NCI-H128 (cell line): ENCODE results near the gene ASPRV1.

Source experiments
- DNase-seq: peaks from one replicate; lab custom pipeline; 2025; ENCODE audit not compliant: unreplicated experiment; lab: John Stamatoyannopoulos, UW

Gene ASPRV1

GRCh38 chr2:69943843-69944525 lies 17.4 kb downstream of the ASPRV1 start:
- no peak for DNase-seq

GRCh38 chr2:69943000-69943842 lies 18.2 kb downstream of the ASPRV1 start:
- DNase-seq: no peak

DNA sequence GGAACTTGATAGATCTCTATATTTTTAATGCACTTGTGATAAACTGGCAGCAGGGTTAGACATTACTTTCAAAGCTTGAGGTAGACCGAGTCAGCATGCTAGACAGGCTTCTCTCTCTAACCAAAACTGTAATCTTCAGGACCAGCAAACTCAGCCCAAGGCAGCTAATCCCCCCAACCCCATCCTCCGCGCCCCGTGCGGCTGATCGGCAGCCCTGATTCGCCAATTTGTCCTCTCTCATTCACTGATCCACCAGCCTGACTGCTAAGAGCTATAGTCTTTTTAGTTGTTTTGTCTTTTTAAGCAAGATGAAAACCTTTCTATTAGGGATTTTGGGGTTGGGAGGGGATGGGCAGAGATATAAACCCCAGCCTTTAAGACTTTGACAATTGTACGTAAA lies 20.7 kb downstream of the ASPRV1 start:
- DNase-seq: no peak

GRCh38 chr2:69939722-69940121 lies 21.7 kb downstream of the ASPRV1 start:
- no peak for DNase-seq

DNA sequence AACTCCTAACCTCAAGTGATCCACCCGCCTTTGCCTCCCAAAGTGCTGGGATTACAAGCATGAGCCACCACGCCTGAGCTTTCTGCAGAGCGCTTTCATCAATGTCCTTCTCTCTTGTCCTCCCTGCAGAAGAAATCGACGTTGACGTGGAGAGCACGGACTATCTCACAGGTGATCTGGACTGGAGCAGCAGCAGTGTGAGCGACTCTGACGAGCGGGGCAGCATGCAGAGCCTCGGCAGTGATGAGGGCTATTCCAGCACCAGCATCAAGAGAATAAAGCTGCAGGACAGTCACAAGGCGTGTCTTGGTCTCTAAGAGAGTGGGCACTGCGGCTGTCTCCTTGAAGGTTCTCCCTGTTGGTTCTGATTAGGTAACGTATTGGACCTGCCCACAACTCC lies 23.5 kb downstream of the ASPRV1 start:
- no peak for DNase-seq

GRCh38 chr2:69936906-69937305 lies 24.5 kb downstream of the ASPRV1 start:
- DNase-seq: no peak

- no peak for DNase-seq
These were observed 26.4 kb downstream of the ASPRV1 start for GRCh38 chr2:69935011-69935410.

DNA sequence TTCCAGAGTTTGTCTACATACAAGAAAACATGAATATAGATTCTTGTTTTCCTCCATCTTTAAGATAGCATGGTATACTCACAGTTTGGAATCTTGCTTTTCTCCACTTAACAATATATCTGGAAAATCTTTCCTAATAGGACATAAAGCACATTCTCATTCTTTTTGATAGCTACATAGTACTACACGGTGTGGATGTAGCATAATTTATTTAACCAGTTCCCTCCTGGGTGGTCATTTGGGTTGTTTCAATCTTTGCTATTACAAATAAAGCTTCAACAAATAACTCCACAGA lies 26.9 kb downstream of the ASPRV1 start:
- no peak for DNase-seq

DNA sequence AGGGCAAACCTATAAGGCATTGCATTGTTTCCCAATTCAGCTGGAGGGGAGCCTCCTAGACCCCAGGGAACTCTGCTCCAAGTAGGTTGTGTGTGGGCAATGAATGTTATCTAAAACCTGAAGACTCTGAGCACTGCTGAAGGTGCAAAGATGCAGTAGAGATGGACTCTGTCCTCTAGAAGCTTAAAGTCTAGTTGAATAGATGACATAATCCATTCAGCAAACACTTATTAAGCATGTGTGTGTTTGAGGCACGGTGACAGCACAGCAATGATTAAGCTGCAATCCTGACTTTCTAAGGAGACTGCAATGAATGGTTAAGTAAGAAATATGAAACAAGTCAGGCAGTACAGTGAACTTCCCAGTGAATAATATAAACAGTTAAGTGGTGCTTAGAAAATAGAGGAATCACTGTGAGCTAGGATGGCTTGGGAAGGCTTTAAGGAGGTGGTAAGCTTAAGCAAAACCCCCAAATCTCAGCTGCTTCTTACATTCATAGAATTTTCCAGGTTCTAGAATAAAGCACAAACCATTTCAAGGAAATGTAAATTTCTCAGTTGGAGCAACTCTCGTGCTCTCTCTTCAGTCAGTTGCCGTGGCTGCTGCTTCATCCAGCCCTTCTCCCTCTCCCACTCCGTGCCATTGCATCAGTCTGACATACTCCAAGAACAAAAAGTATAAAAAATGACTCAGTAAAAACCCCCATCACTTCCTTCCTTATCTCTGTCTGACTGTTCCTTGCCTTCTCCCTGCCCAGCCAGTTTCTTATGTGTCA lies 27.4 kb downstream of the ASPRV1 start:
- no peak for DNase-seq

DNA sequence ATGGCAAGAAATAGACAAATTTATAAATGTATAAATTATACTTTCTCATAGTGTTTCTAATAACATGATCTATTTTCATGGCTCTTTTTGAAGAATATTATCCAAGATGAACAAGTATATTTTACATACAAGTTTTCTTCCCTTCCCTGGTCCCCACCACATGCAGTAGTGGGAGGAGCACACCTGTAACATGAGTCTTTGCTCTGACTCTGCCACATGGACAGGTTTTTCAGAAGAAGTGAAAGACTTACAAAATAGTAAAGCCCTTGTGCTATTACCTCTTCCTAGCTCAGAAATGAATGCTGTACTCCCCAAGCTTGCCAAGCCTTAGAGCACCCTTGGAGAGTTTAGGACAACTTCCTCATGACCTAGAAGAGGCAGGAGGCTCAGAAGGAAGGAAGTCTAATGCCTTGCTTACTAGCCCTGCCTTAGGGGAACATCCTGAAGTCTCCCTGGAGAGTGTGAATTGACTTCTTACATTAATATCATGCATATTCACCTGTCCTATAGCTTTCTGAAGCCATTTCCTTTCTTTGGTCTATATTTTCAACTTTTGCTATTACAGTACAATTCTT lies 28.1 kb downstream of the ASPRV1 start:
- DNase-seq: no peak

- no peak for DNase-seq
These were observed 28.9 kb downstream of the ASPRV1 start for GRCh38 chr2:69932596-69932922.

DNA sequence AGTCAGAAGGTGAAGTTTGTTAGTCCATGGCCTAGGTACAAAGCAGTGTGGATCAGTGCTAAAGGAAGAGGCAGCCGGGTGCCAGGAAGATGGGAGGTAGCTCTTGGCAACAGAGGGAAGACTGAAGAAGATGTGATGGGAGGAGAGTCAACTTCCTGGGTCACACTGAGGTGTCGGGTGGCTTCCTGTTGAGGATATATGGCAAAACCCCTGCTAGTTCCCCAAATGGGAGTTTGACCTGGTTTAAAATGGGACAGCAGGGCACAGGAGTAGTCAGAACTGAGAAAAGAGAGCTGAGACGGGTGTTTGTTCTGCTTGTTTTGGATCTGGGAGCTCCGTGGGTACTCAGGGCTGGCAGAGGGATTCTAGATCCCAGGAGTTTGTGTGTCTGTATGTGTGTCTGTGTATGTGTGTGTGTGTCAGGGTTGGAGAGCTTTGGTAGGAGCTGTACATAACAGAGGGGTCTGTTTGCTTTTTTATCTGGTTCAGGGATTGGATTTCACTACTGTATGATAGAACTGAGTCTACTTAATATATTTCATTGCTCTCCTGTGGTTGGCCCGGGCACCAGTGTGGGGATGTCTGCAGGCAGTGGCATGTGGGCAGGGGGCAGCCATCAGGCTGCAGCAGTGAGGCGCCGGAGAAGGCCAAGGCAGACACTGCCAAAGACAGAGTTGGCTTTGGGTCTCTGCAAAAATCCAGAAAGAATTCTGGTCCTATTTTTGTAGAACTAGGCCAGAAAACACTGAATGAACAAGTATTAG lies 29.4 kb downstream of the ASPRV1 start:
- DNase-seq: no peak

GRCh38 chr2:69926849-69927515 lies 34.4 kb downstream of the ASPRV1 start:
- no peak for DNase-seq

GRCh38 chr2:69923116-69923515 lies 38.3 kb downstream of the ASPRV1 start:
- DNase-seq: no peak

DNA sequence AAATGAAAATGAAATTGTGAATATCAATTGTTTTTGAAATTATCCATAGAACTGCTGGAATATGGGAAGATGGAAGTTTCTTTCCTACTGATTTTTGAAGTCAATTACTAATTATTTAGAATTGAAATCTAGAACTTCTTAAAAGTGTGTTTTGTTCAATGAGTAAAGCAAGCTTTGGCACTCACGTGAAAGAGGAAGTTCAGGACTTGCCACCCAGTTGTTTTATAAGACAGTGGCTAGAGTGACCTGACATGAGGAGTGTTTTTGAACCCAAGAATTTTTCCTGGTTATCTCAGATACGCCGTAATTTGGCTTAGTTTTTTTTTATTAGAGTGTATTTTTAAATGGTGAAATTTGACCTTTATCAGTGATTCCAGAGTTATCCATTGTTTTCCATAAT lies 43.0 kb downstream of the ASPRV1 start:
- DNase-seq: no peak

GRCh38 chr2:69917852-69918251 lies 43.6 kb downstream of the ASPRV1 start:
- DNase-seq: no peak

- no peak for DNase-seq
These were observed 45.3 kb downstream of the ASPRV1 start for GRCh38 chr2:69916106-69916505.

- DNase-seq: no peak
These were observed 46.2 kb downstream of the ASPRV1 start, which contains the start of gene MXD1 for GRCh38 chr2:69914950-69915945. Gene MXD1, plus strand, starts transcription at chr2:69915109. Its CDS starts 222 bp downstream, at chr2:69915331.
